ENCODE results near the gene PELI2.

DNA sequence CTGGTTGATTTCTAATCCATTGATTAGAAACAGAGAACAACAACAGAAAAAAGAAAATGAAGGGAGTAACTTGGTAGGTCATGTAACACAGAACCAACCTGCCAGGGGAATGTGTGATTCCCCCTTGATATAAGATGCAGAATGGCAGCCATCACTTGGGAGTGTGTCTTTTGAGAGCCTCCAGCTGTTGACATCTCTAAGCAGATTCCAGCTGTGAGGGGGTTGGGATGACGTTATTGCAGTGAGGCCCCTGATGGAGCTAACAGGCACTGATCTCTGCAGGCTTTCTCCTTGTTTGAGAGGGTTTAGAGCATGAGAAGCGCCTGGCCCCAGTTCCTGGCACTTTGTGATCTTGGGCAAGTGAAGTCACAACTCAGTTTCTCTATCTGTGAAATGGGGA lies 124.9 kb downstream of the PELI2 start:
- TF ChIP-seq, protein P1, sequence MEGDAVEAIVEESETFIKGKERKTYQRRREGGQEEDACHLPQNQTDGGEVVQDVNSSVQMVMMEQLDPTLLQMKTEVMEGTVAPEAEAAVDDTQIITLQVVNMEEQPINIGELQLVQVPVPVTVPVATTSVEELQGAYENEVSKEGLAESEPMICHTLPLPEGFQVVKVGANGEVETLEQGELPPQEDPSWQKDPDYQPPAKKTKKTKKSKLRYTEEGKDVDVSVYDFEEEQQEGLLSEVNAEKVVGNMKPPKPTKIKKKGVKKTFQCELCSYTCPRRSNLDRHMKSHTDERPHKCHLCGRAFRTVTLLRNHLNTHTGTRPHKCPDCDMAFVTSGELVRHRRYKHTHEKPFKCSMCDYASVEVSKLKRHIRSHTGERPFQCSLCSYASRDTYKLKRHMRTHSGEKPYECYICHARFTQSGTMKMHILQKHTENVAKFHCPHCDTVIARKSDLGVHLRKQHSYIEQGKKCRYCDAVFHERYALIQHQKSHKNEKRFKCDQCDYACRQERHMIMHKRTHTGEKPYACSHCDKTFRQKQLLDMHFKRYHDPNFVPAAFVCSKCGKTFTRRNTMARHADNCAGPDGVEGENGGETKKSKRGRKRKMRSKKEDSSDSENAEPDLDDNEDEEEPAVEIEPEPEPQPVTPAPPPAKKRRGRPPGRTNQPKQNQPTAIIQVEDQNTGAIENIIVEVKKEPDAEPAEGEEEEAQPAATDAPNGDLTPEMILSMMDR (optimal IDR thresholded peaks at IDR 0.05 in 1 of 3, IDR thresholded peaks at IDR 0.05 in 1 of 3, conservative IDR thresholded peaks at IDR 0.05 in 1 of 3; ENCODE audit: extremely low read depth in 1 of 3, insufficient read depth in 2 of 3, low read length in 3 of 3) = no peak
- TF ChIP-seq EZH2 (IDR thresholded peaks at IDR 0.05; ENCODE audit: low read length) = no peak

Data from keratinocyte (primary cell).